Peyer's patch (tissue), 4 donors: ENCODE measurements around the gene SULT2A1. TPM values are rescaled to one million over a fixed set of nuclear protein-coding genes. Genes with fewer than 3 reads are reported as not detected.

Source experiments
- DNase-seq, 3 donors: peaks; one replicate each; pipeline ENCODE4 v3.0.0-alpha.2; 2017 to 2019
- H3K27ac ChIP-seq, 4 donors: fragments of 200-600 bp; sonication (generic); one replicate each; pipeline ENCODE4 v1.5.1; 2016 to 2019
- H3K27me3 ChIP-seq, 2 donors: fragments of 200-600 bp; sonication (generic); one replicate each; pipeline ENCODE4 v1.5.1; 2019
- H3K36me3 ChIP-seq, 3 donors: fragments of 200-600 bp; sonication (generic); one replicate each; pipeline ENCODE4 v1.5.1; 2016 to 2019
- H3K4me1 ChIP-seq, 4 donors: fragments of 200-600 bp; sonication (generic); one replicate each; pipeline ENCODE4 v1.5.1; 2016 to 2019
- H3K4me3 ChIP-seq, 4 donors: fragments of 200-600 bp; sonication (generic); 1 replicate in 3 of 4; 2 replicates in 1 of 4; pipeline ENCODE4 v1.5.1; 2016 to 2019; ENCODE audit warnings: mild to moderate bottlenecking in 1 of 4
- H3K9me3 ChIP-seq, 4 donors: fragments of 200-600 bp; sonication (generic); one replicate each; pipeline ENCODE4 v1.5.1; 2016 to 2019; ENCODE audit warnings: mild to moderate bottlenecking in 1 of 4
- CTCF ChIP-seq, 6 experiments: fragments of 450-650 bp in 4 of 6; fragments of 200-600 bp in 2 of 6; sonication (generic) in 1 of 6; IDR thresholded peaks; one replicate each; pipeline ENCODE4 v1.5.1; 2017 to 2019; ENCODE audit warnings: antibody characterized with exemption in 6 of 6, mild to moderate bottlenecking in 3 of 6, moderate library complexity in 1 of 6
- POLR2A ChIP-seq, 2 donors: fragments of 450-650 bp; IDR thresholded peaks; one replicate each; pipeline ENCODE4 v1.5.1; 2017; ENCODE audit warnings: antibody characterized with exemption in 2 of 2, mild to moderate bottlenecking in 2 of 2, moderate library complexity in 2 of 2
- total RNA-seq, 4 donors: library from RNA; depleted of rRNA; stranded (reverse); fragments of >200 nt; gene quantifications; one replicate each; pipeline ENCODE4 v1.1.0, GENCODE V29; 2016

The SULT2A1 gene
- total RNA-seq, 4 donors from 2014 or later: 22.3 to 126 (median 55.8) TPM; not detected in 1

- no peaks in the 10 kb centered on the region for H3K9me3 ChIP-seq
- no peak for DNase-seq
- no peak within 1 kb of the TSS for H3K4me3 ChIP-seq
- H3K36me3 ChIP-seq: no peaks in the 10 kb centered on the region
- no peaks in the 10 kb centered on the region for H3K27me3 ChIP-seq
- H3K4me1 ChIP-seq: no peaks in the 10 kb centered on the region
- H3K27ac ChIP-seq: no peak within 1 kb of the TSS
- TF ChIP-seq CTCF (IDR thresholded peaks at IDR 0.05) (no peak), POLR2A (IDR thresholded peaks at IDR 0.05) (no peak)
These were observed 64.6 kb downstream of the SULT2A1 start, which contains the start of gene CRX for GRCh38 chr19:47821460-47822020. Gene CRX, plus strand, starts transcription at chr19:47821937. Its CDS starts 12,507 bp downstream, at chr19:47834444.

Other genes with a start within 250 kb of the SULT2A1 start
- gene EHD2, start 172.9 kb downstream of the SULT2A1 start, total RNA-seq: 100 to 1,000 TPM in 1 of 4 donors, 10 to 100 TPM in 3; 11.2 to 117 (median 23.0) TPM
- 100 to 1,000 TPM in 3 of 4 donors, 10 to 100 TPM in 1; 86.2 to 179 (median 159) TPM for gene NOP53, start 140.8 kb downstream of the SULT2A1 start, total RNA-seq
- 100 to 1,000 TPM; 247 to 321 (median 276) TPM for gene SELENOW, start 107.6 kb downstream of the SULT2A1 start, total RNA-seq
- gene TPRX1, start 81.8 kb downstream of the SULT2A1 start, total RNA-seq: not detected
- gene CRX, start 64.4 kb downstream of the SULT2A1 start, total RNA-seq: not detected
- gene TPRX2, start 27.1 kb downstream of the SULT2A1 start, total RNA-seq: not detected
- gene BSPH1, start 105.9 kb upstream of the SULT2A1 start, total RNA-seq: not detected
- not detected for gene ELSPBP1, start 108.3 kb upstream of the SULT2A1 start, total RNA-seq
- not detected for gene CABP5, start 157.8 kb upstream of the SULT2A1 start, total RNA-seq
- gene PLA2G4C, start 224.5 kb upstream of the SULT2A1 start, total RNA-seq: 10 to 100 TPM in 3 of 4 donors, 1 to 10 TPM in 1; 7.6 to 26.9 (median 18.3) TPM